Panc1 (cell line): ENCODE results near the gene TMEM163. TPM values are rescaled to one million over a fixed set of nuclear protein-coding genes. Genes with fewer than 3 reads are reported as not detected.

ENCODE experiments used
- ATAC-seq: fragments of 200-7000 bp; cut with Tn5 transposase; 2 replicates; pipeline ENCODE4 v1.9.1; 2020; ENCODE audit warnings: mild to moderate bottlenecking, moderate library complexity
- BruUV-seq: library from RNA; stranded (reverse); fragments of 400-500 nt; replicated peaks from 2 replicates; lab custom pipeline; 2021; lab: Mats Ljungman, UMichigan
- CTCF ChIA-PET: fragments of 300-600 bp; sonication (Branson Sonifier 250); formaldehyde crosslinking; loops from one replicate; lab custom pipeline; 2022; ENCODE audit warnings: antibody characterized with exemption; lab: Charles Lee
- POLR2A ChIA-PET: fragments of 300-600 bp; sonication (Branson Sonifier 250); formaldehyde crosslinking; loops from one replicate; lab custom pipeline; 2022; ENCODE audit warnings: antibody characterized with exemption; lab: Charles Lee
- DNase-seq: peaks from one replicate; pipeline ENCODE4 v3.0.0-alpha.2; 2010; ENCODE audit warnings: low read depth, low spot score
- H3K27ac ChIP-seq: 2 replicates; pipeline ENCODE4 v1.5.1; 2011; ENCODE audit warnings: mild to moderate bottlenecking, low read length, inconsistent platforms
- H3K27me3 ChIP-seq: fragments of 200-500 bp; sonication (Bioruptor generic); 2 replicates; pipeline ENCODE4 v1.6.0; 2014; ENCODE audit warnings: low read length, inconsistent platforms; ENCODE audit not compliant: control insufficient read depth, insufficient read depth
- H3K36me3 ChIP-seq: fragments of 200-500 bp; sonication (Bioruptor generic); 2 replicates; pipeline ENCODE4 v1.5.1; 2014; ENCODE audit warnings: inconsistent platforms, mild to moderate bottlenecking, low read length, moderate library complexity; ENCODE audit not compliant: control insufficient read depth, insufficient read depth
- H3K4me1 ChIP-seq: 2 replicates; pipeline ENCODE4 v1.5.1; 2011; ENCODE audit warnings: inconsistent platforms, mild to moderate bottlenecking, low read length, moderate library complexity; ENCODE audit not compliant: control insufficient read depth, insufficient read depth
- H3K4me3 ChIP-seq, 2 experiments: 2 replicates each; pipeline ENCODE4 v1.5.1; 2011 to 2012; ENCODE audit warnings: low read depth in 2 of 2, low read length in 2 of 2, mild to moderate bottlenecking in 2 of 2, inconsistent platforms in 1 of 2, moderate library complexity in 1 of 2
- H3K9me3 ChIP-seq: fragments of 200-500 bp; sonication (Bioruptor generic); 2 replicates; pipeline ENCODE4 v1.5.1; 2014; ENCODE audit warnings: low read depth, mild to moderate bottlenecking, inconsistent platforms, low read length, moderate library complexity; ENCODE audit not compliant: control insufficient read depth, insufficient read depth
- POLR2AphosphoS5 ChIP-seq: IDR thresholded peaks from 2 replicates; pipeline ENCODE4 v1.6.1; 2012; ENCODE audit warnings: mild to moderate bottlenecking, low read depth, low read length, moderate library complexity
- SIN3A ChIP-seq: IDR thresholded peaks from 2 replicates; pipeline ENCODE4 v1.6.1; 2012; ENCODE audit warnings: low read depth, mild to moderate bottlenecking, low read length, moderate library complexity, borderline replicate concordance; ENCODE audit not compliant: insufficient read depth
- TCF7L2 ChIP-seq: IDR thresholded peaks from 2 replicates; pipeline ENCODE4 v1.6.1; 2011; ENCODE audit warnings: mild to moderate bottlenecking, low read depth, low read length, inconsistent platforms
- in situ Hi-C: cut with HindIII; loops from 2 replicates; pipeline ENCODE4 v1.10.0; 2016; ENCODE audit warnings: low sequenced_read_pairs, low pct_unique_long_range_greater_than_20kb
- intact Hi-C: fragments of 100-400 bp; cut with micrococcal nuclease; formaldehyde crosslinking; loops from one replicate; pipeline ENCODE4 v1.10.0; 2022; ENCODE audit not compliant: unreplicated experiment
- total RNA-seq: library from RNA; stranded (reverse); gene quantifications from one replicate; pipeline ENCODE4 v1.2.1, GENCODE V29; 2021; ENCODE audit not compliant: unreplicated experiment
- TF ChIP-seq, protein P1 (sequence below): fragments of 450-650 bp; IDR thresholded peaks from 2 replicates; pipeline ENCODE4 v1.5.1; 2017; ENCODE audit warnings: mild to moderate bottlenecking
- TF ChIP-seq, protein P2 (sequence below), 2 experiments: IDR thresholded peaks; 2 replicates each; pipeline ENCODE4 v1.6.1; 2011 to 2012; ENCODE audit warnings: low read depth in 2 of 2, control low read depth in 1 of 2, low read length in 1 of 2, mild to moderate bottlenecking in 1 of 2, moderate library complexity in 1 of 2; ENCODE audit not compliant: insufficient read depth in 1 of 2

The TMEM163 gene
- total RNA-seq, 1 experiment from 2014 or later, result not detected

DNA sequence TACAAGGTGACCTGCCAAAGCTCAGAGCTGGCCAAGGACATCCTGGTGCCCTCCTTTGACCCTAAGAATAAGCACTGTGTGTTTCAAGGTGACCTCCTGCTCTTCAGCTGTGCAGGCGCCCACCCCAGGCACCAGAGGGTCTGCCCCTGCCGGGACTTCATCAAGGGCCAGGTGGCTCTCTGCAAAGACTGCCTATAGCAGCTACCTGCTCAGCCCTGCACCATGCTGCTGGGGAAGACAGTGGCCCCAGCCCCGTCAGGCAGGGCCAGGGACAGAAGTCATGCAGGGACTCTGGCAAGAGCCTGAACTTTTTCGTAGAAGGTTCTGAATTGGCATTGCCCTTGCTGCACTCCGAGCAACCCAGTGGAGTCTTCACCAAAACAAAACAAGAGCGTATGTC is 270.1 kb downstream of the TMEM163 start:
- Histone ChIP-seq H3K4me3 (no peak overlapping the region), H3K27ac (no peak overlapping the region), H3K27me3 (no peaks in the 10 kb centered on the region), H3K4me1 (no peaks in the 10 kb centered on the region), H3K36me3 (no peaks in the 10 kb centered on the region), H3K9me3 (no peaks in the 10 kb centered on the region)
- CTCF ChIA-PET, result interaction anchor here (0.6 kb wide), 1 partner anchor 80 kb away, joined by 3 read pairs; no protein-coding TSS in a partner anchor
- POLR2A ChIA-PET, result no interaction called here
- no TSS peak for BruUV-seq
- ATAC-seq (no peak), DNase-seq (no peak)
- in situ Hi-C loops (no loop called here), intact Hi-C loops (no loop called here)
- TF ChIP-seq SIN3A (no peak), POLR2AphosphoS5 (no peak), TCF7L2 (no peak)
- TF ChIP-seq, protein P1, sequence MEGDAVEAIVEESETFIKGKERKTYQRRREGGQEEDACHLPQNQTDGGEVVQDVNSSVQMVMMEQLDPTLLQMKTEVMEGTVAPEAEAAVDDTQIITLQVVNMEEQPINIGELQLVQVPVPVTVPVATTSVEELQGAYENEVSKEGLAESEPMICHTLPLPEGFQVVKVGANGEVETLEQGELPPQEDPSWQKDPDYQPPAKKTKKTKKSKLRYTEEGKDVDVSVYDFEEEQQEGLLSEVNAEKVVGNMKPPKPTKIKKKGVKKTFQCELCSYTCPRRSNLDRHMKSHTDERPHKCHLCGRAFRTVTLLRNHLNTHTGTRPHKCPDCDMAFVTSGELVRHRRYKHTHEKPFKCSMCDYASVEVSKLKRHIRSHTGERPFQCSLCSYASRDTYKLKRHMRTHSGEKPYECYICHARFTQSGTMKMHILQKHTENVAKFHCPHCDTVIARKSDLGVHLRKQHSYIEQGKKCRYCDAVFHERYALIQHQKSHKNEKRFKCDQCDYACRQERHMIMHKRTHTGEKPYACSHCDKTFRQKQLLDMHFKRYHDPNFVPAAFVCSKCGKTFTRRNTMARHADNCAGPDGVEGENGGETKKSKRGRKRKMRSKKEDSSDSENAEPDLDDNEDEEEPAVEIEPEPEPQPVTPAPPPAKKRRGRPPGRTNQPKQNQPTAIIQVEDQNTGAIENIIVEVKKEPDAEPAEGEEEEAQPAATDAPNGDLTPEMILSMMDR, result no peak
- TF ChIP-seq, protein P2, sequence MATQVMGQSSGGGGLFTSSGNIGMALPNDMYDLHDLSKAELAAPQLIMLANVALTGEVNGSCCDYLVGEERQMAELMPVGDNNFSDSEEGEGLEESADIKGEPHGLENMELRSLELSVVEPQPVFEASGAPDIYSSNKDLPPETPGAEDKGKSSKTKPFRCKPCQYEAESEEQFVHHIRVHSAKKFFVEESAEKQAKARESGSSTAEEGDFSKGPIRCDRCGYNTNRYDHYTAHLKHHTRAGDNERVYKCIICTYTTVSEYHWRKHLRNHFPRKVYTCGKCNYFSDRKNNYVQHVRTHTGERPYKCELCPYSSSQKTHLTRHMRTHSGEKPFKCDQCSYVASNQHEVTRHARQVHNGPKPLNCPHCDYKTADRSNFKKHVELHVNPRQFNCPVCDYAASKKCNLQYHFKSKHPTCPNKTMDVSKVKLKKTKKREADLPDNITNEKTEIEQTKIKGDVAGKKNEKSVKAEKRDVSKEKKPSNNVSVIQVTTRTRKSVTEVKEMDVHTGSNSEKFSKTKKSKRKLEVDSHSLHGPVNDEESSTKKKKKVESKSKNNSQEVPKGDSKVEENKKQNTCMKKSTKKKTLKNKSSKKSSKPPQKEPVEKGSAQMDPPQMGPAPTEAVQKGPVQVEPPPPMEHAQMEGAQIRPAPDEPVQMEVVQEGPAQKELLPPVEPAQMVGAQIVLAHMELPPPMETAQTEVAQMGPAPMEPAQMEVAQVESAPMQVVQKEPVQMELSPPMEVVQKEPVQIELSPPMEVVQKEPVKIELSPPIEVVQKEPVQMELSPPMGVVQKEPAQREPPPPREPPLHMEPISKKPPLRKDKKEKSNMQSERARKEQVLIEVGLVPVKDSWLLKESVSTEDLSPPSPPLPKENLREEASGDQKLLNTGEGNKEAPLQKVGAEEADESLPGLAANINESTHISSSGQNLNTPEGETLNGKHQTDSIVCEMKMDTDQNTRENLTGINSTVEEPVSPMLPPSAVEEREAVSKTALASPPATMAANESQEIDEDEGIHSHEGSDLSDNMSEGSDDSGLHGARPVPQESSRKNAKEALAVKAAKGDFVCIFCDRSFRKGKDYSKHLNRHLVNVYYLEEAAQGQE (IDR thresholded peaks at IDR 0.05; ENCODE audit: insufficient read depth in 1 of 2, low read depth in 2 of 2, low read length in 1 of 2), result no peak

DNA sequence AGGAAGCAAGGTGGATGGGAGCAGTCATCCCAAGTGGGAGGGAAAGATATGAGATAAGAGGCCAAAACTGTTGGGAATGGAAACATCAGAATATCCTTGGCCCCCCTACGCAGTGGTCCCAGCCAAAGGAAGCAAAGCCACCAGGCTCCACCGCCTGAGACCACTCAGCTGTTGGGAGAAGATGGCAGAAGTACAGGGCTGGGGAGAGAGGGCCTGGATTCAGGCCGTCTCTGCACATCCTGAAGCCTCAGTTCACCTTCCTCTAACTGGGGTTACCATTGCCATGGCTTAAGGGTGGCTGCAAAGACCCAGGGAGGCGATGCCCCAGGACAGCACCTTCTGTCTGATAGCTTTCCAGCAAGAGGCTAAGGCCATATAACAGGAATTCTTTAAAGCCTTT is 271.1 kb downstream of the TMEM163 start:
- DNase-seq (no peak), ATAC-seq (no peak)
- CTCF ChIA-PET, result no interaction called here
- no peaks in the 10 kb centered on the region for H3K9me3 ChIP-seq
- POLR2A ChIA-PET, result no interaction called here
- in situ Hi-C loops (no loop called here), intact Hi-C loops (no loop called here)
- no peak overlapping the region for H3K4me3 ChIP-seq
- TF ChIP-seq TCF7L2 (no peak), POLR2AphosphoS5 (no peak), SIN3A (no peak)
- TF ChIP-seq, protein P2 (IDR thresholded peaks at IDR 0.05; ENCODE audit: insufficient read depth in 1 of 2, low read depth in 2 of 2, low read length in 1 of 2), result no peak
- TF ChIP-seq, protein P1, result no peak
- BruUV-seq, result no TSS peak
- H3K27ac ChIP-seq, result no peak overlapping the region
- H3K27me3 ChIP-seq, result no peaks in the 10 kb centered on the region
- no peaks in the 10 kb centered on the region for H3K4me1 ChIP-seq
- no peaks in the 10 kb centered on the region for H3K36me3 ChIP-seq
